GM19455 (cell line): ENCODE measurements around the gene PTGER2.

Experiments
- ATAC-seq: cut with Tn5 transposase; IDR thresholded peaks from one replicate; pipeline ENCODE4 v1.9.1; 2021; ENCODE audit not compliant: unreplicated experiment

Gene PTGER2

GRCh38 chr14:52336241-52336640, 22.1 kb downstream of the PTGER2 start:
- ATAC-seq, result no peak

- ATAC-seq, result no peak
Observed at GRCh38 chr14:52338051-52338681, 24.1 kb downstream of the PTGER2 start.

- no peak for ATAC-seq
Observed at GRCh38 chr14:52339262-52339661, 25.1 kb downstream of the PTGER2 start.

- no peak for ATAC-seq
Observed at GRCh38 chr14:52342849-52343596, 28.9 kb downstream of the PTGER2 start.

GRCh38 chr14:52346778-52347177, 32.7 kb downstream of the PTGER2 start:
- ATAC-seq, result no peak

GRCh38 chr14:52348279-52348678, 34.2 kb downstream of the PTGER2 start:
- ATAC-seq, result no peak

GRCh38 chr14:52348776-52349175, 34.7 kb downstream of the PTGER2 start:
- ATAC-seq, result no peak

- no peak for ATAC-seq
Observed at GRCh38 chr14:52349731-52350130, 35.6 kb downstream of the PTGER2 start.

GRCh38 chr14:52350445-52350844, 36.3 kb downstream of the PTGER2 start:
- no peak for ATAC-seq

GRCh38 chr14:52351233-52352060, 37.3 kb downstream of the PTGER2 start:
- no peak for ATAC-seq

GRCh38 chr14:52352061-52352491, 38.0 kb downstream of the PTGER2 start:
- ATAC-seq, result no peak

GRCh38 chr14:52352569-52352968, 38.5 kb downstream of the PTGER2 start:
- no peak for ATAC-seq

GRCh38 chr14:52354242-52354641, 40.1 kb downstream of the PTGER2 start:
- no peak for ATAC-seq

- ATAC-seq, result no peak
Observed at GRCh38 chr14:52355016-52355431, 40.9 kb downstream of the PTGER2 start.

GRCh38 chr14:52355526-52355925, 41.4 kb downstream of the PTGER2 start:
- ATAC-seq, result no peak

- ATAC-seq, result no peak
Observed at GRCh38 chr14:52356025-52356424, 41.9 kb downstream of the PTGER2 start.

GRCh38 chr14:52360831-52361230, 46.7 kb downstream of the PTGER2 start:
- ATAC-seq, result no peak

GRCh38 chr14:52363041-52363704, 49.1 kb downstream of the PTGER2 start:
- no peak for ATAC-seq

- no peak for ATAC-seq
Observed at GRCh38 chr14:52363961-52364360, 49.8 kb downstream of the PTGER2 start.

GRCh38 chr14:52365071-52365470, 51.0 kb downstream of the PTGER2 start:
- no peak for ATAC-seq

- no peak for ATAC-seq
Observed at GRCh38 chr14:52366796-52367315, 52.7 kb downstream of the PTGER2 start.
